Neural cell (in vitro differentiated cells): ENCODE results near the gene LRMDA.

Experiments
- CTCF ChIP-seq: fragments of 450-650 bp; IDR thresholded peaks from 2 replicates; pipeline ENCODE4 v1.5.1; 2014; ENCODE audit warnings: antibody characterized with exemption, mild to moderate bottlenecking, moderate library complexity; ENCODE audit not compliant: poor library complexity, severe bottlenecking
- EP300 ChIP-seq: fragments of 450-650 bp; conservative IDR thresholded peaks from 2 replicates; pipeline ENCODE4 v1.6.1; 2014; ENCODE audit warnings: antibody characterized with exemption, mild to moderate bottlenecking, moderate library complexity; ENCODE audit not compliant: poor library complexity, severe bottlenecking
- EZH2 ChIP-seq: fragments of 200-600, 300-800 bp; shearing (Covaris generic), sonication (generic); IDR thresholded peaks from 2 replicates; pipeline ENCODE4 v1.6.1; 2014; ENCODE audit warnings: antibody characterized with exemption, low read length, borderline replicate concordance, mild to moderate bottlenecking; ENCODE audit not compliant: insufficient read depth, poor library complexity, severe bottlenecking
- MXI1 ChIP-seq: fragments of 450-650 bp; conservative IDR thresholded peaks from 2 replicates; pipeline ENCODE4 v1.6.1; 2014; ENCODE audit warnings: antibody characterized with exemption, mild to moderate bottlenecking; ENCODE audit not compliant: poor library complexity, severe bottlenecking
- POLR2AphosphoS5 ChIP-seq: IDR thresholded peaks from 2 replicates; pipeline ENCODE4 v1.6.1; 2012
- RAD21 ChIP-seq: fragments of 450-650 bp; conservative IDR thresholded peaks from 2 replicates; pipeline ENCODE4 v1.6.1; 2014; ENCODE audit warnings: antibody characterized with exemption, mild to moderate bottlenecking, moderate library complexity
- TAF1 ChIP-seq: IDR thresholded peaks from 2 replicates; pipeline ENCODE4 v1.6.1; 2012; ENCODE audit warnings: low read depth

DNA sequence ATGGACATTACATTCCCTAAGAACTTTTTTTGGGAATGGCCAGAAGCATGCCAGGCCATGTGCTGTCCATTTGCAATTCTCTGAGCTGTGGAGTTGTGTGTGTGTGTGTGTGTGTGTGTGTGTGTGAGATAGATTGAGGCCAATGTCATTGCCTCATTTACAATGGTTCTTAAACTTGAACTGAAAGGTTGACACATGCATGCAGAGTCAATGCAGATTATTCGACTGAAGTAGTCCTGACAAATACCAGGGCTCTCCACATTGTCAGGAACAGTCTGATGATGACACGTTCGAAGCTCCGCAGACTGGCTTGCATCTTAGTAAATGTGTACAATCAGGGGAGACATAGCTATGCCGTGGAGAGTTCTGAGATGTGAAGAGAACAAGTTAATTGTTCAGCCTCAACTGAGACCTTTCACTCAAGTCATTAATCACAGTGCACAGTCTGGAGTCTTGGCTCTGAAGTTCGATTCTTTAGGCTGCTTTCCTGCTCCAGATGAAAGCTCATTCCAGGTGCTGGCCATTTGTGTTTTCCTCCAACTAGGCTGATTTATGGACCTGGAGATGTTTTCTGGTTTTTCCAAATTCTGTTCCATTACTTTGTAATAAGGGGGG, 921.9 kb downstream of the LRMDA start:
- TF ChIP-seq EP300 (peak; percentile 70), CTCF (no peak), TAF1 (no peak), EZH2 (no peak), RAD21 (no peak), POLR2AphosphoS5 (no peak), MXI1 (peak; percentile 10)
